ENCODE measurements around the gene EXOSC2.
"Not testable (repeated sequence)": the region's sequence is repeated elsewhere in the genome, so short reads cannot be mapped to it uniquely, and the experiment has no call there.

The EXOSC2 gene

GRCh38 chr9:130681769-130682420 is 11.7 kb upstream of the EXOSC2 start:
- DNase-seq, result no peak
- Histone ChIP-seq H3K9ac (ENCODE audit: low read length) (peak overlapping the region; percentile 35; the same call in 1 of the 2 replicates), H3K9me3 (replicated peaks; ENCODE audit: insufficient read depth, low read length) (no peaks in the 10 kb centered on the region)

GRCh38 chr9:130682421-130683121 is 11.0 kb upstream of the EXOSC2 start:
- no peaks in the 10 kb centered on the region for H4K20me1 ChIP-seq (ENCODE audit: insufficient read depth, low read length)
- H2AFZ ChIP-seq (ENCODE audit: low read length), result peak overlapping the region; percentile 97
- no peak overlapping the region for H3K27ac ChIP-seq (ENCODE audit: low read length)
- no peak overlapping the region; the same call in 1 of the 2 replicates for H3K9ac ChIP-seq (ENCODE audit: low read length)
- H3K9me3 ChIP-seq (replicated peaks; ENCODE audit: insufficient read depth, low read length), result no peaks in the 10 kb centered on the region
- peak overlapping the region; percentile 80 for H3K4me3 ChIP-seq (ENCODE audit: low read length)
- peak; percentile 56 for DNase-seq
- no peaks in the 10 kb centered on the region for H3K36me3 ChIP-seq (replicated peaks; ENCODE audit: insufficient read depth, low read length)
- no peaks in the 10 kb centered on the region for H3F3A ChIP-seq (ENCODE audit: insufficient read depth, low read length)
- TF ChIP-seq CTCF (IDR thresholded peaks at IDR 0.05; ENCODE audit: low read length) (peak; percentile 68), EZH2 (optimal IDR thresholded peaks at IDR 0.05; ENCODE audit: low read depth, low read length) (no peak)
- H3K4me2 ChIP-seq (ENCODE audit: low read depth, low read length), result peak overlapping the region; percentile 100
- H3K27me3 ChIP-seq (replicated peaks; ENCODE audit: insufficient read depth, low read length), result peaks cover 31% of the 10 kb centered on the region
- H3K79me2 ChIP-seq (ENCODE audit: low read length), result no peaks in the 10 kb centered on the region
- no peaks in the 10 kb centered on the region for H3K9me2 ChIP-seq (replicated peaks; ENCODE audit: insufficient read depth, low read length)
- H3K4me1 ChIP-seq (ENCODE audit: low read length), result no peaks in the 10 kb centered on the region

More at GRCh38 chr9:130681769-130682420, 11.7 kb upstream of the EXOSC2 start:
- Histone ChIP-seq H3K79me2 (ENCODE audit: low read length) (no peaks in the 10 kb centered on the region), H3K36me3 (replicated peaks; ENCODE audit: insufficient read depth, low read length) (no peaks in the 10 kb centered on the region), H4K20me1 (ENCODE audit: insufficient read depth, low read length) (no peaks in the 10 kb centered on the region), H2AFZ (ENCODE audit: low read length) (peak overlapping the region; percentile 97), H3K27ac (ENCODE audit: low read length) (no peak overlapping the region), H3K27me3 (replicated peaks; ENCODE audit: insufficient read depth, low read length) (peaks cover 37% of the 10 kb centered on the region), H3K4me1 (ENCODE audit: low read length) (no peaks in the 10 kb centered on the region), H3K4me3 (ENCODE audit: low read length) (peak overlapping the region; percentile 80), H3K9me2 (replicated peaks; ENCODE audit: insufficient read depth, low read length) (no peaks in the 10 kb centered on the region), H3F3A (ENCODE audit: insufficient read depth, low read length) (no peaks in the 10 kb centered on the region), H3K4me2 (ENCODE audit: low read depth, low read length) (peak overlapping the region; percentile 100)
- TF ChIP-seq EZH2 (optimal IDR thresholded peaks at IDR 0.05; ENCODE audit: low read depth, low read length) (no peak), CTCF (IDR thresholded peaks at IDR 0.05; ENCODE audit: low read length) (no peak), EZH2phosphoT487 (IDR thresholded peaks at IDR 0.05; ENCODE audit: low read length) (no peak)

- Histone ChIP-seq H3K27me3 (replicated peaks; ENCODE audit: insufficient read depth, low read length) (peaks cover 11% of the 10 kb centered on the region; the same call in 1 of the 2 replicates), H3K4me1 (ENCODE audit: low read length) (no peaks in the 10 kb centered on the region), H3K27ac (ENCODE audit: low read length) (no peak overlapping the region), H3F3A (ENCODE audit: insufficient read depth, low read length) (peaks cover 6% of the 10 kb centered on the region; the same call in 1 of the 2 replicates), H3K9ac (ENCODE audit: low read length) (no peak overlapping the region), H3K9me2 (replicated peaks; ENCODE audit: insufficient read depth, low read length) (no peaks in the 10 kb centered on the region), H3K4me3 (ENCODE audit: low read length) (no peak overlapping the region), H4K20me1 (ENCODE audit: insufficient read depth, low read length) (no peaks in the 10 kb centered on the region), H2AFZ (ENCODE audit: low read length) (no peak overlapping the region), H3K36me3 (replicated peaks; ENCODE audit: insufficient read depth, low read length) (no peaks in the 10 kb centered on the region), H3K9me3 (replicated peaks; ENCODE audit: insufficient read depth, low read length) (no peaks in the 10 kb centered on the region), H3K79me2 (ENCODE audit: low read length) (no peaks in the 10 kb centered on the region), H3K4me2 (ENCODE audit: low read depth, low read length) (no peak overlapping the region)
- no peak for TF ChIP-seq EZH2phosphoT487 (IDR thresholded peaks at IDR 0.05; ENCODE audit: low read length)
- TF ChIP-seq CTCF (IDR thresholded peaks at IDR 0.05; ENCODE audit: low read length), result no peak
- TF ChIP-seq EZH2 (optimal IDR thresholded peaks at IDR 0.05; ENCODE audit: low read depth, low read length), result no peak
- no peak for DNase-seq
These were observed 8.5 kb upstream of the EXOSC2 start for GRCh38 chr9:130685104-130685503.

GRCh38 chr9:130685945-130686344 is 7.6 kb upstream of the EXOSC2 start:
- peaks cover 10% of the 10 kb centered on the region; the same call in 1 of the 2 replicates for H3F3A ChIP-seq (ENCODE audit: insufficient read depth, low read length)
- H4K20me1 ChIP-seq (ENCODE audit: insufficient read depth, low read length), result not testable (repeated sequence)

More at GRCh38 chr9:130685945-130686344, 7.6 kb upstream of the EXOSC2 start:
- H3K4me1 ChIP-seq (ENCODE audit: low read length); H3K4me2 ChIP-seq (ENCODE audit: low read depth, low read length); H3K36me3 ChIP-seq (replicated peaks; ENCODE audit: insufficient read depth, low read length); H3K9me2 ChIP-seq (replicated peaks; ENCODE audit: insufficient read depth, low read length); H2AFZ ChIP-seq (ENCODE audit: low read length); DNase-seq; H3K27me3 ChIP-seq (replicated peaks; ENCODE audit: insufficient read depth, low read length); H3K4me3 ChIP-seq (ENCODE audit: low read length); H3K9ac ChIP-seq (ENCODE audit: low read length); H3K27ac ChIP-seq (ENCODE audit: low read length); H3K79me2 ChIP-seq (ENCODE audit: low read length); H3K9me3 ChIP-seq (replicated peaks; ENCODE audit: insufficient read depth, low read length): not testable (repeated sequence)

All from MM.1S (cell line).